GM19324 (cell line): ENCODE data around the gene CPNE9.

Experiments used
- ATAC-seq: cut with Tn5 transposase; IDR thresholded peaks from one replicate; pipeline ENCODE4 v1.9.1; 2021; ENCODE audit warnings: mild to moderate bottlenecking, moderate library complexity; ENCODE audit not compliant: unreplicated experiment, low FRiP score

Gene CPNE9

GRCh38 chr3:9713142-9713541 lies 9.5 kb downstream of the CPNE9 start:
- ATAC-seq, result no peak

DNA sequence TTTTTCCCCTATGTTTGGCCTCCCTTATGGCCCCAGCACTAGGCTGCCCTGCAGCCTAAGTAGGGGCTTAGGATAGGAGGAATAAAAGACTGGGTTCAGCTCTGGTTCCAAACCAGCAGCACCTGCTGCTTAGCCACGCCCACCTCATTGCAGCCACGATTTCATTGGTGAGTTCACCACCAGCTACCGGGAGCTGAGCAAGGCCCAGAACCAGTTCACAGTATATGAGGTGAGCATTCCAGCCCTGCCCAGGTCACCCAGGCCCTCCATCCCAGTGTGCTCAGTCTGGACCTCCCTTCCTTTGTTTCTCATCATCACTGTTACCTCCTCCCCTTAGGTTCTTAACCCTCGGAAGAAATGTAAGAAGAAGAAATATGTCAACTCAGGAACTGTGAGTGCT lies 11.5 kb downstream of the CPNE9 start:
- ATAC-seq, result no peak

DNA sequence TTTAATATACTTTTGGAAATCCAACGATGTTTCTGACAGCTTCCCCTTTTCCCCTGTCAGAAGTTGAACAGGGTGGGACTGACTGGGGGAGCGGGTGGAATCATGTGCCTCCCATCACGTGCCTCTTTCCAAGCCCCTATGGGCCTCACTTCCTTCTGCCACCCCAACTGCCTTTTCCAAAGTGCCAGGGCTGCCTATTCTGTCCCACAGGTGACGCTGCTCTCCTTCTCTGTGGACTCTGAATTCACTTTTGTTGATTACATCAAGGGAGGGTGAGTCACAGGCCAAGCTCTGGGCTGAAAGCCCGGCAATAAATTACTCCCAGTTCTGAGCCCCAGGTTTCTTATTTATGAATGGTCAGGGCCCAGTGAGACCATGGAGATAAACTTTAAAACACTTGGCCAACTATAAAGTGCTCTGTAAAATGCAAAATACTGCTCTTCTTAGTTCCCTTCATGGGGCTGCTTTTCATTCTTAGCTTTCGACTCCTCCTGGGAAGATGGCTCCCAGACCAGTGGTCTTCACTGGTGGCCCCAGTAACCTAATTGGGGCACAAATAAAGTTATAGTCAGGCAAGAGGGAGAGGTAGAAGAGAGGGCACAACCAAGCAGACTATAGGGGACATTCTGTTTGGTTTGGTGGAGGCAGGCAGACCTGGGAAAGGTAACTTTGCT lies 12.3 kb downstream of the CPNE9 start:
- no peak for ATAC-seq

- ATAC-seq, result no peak
Measured at GRCh38 chr3:9716801-9717555, 13.3 kb downstream of the CPNE9 start.

DNA sequence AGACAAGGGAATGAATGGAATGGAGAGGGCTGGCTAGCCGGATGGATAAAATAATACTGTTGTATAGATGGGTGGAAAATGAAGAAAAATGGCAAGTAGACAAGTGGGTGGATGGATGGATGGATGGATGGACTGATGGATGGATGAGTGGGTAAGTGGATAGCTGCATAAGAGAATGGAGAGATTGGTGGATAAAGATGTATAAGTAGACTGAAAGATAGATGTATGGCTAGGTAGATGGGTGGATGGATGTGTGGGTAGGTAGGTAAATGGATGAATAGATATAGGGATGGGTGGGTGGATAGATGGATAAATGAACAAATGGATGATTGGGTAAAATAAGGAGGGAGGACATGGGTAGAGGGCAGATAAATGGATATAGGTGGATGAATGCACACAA lies 13.9 kb downstream of the CPNE9 start:
- no peak for ATAC-seq

GRCh38 chr3:9718118-9718517 lies 14.5 kb downstream of the CPNE9 start:
- no peak for ATAC-seq

GRCh38 chr3:9721015-9721699 lies 17.5 kb downstream of the CPNE9 start:
- no peak for ATAC-seq

DNA sequence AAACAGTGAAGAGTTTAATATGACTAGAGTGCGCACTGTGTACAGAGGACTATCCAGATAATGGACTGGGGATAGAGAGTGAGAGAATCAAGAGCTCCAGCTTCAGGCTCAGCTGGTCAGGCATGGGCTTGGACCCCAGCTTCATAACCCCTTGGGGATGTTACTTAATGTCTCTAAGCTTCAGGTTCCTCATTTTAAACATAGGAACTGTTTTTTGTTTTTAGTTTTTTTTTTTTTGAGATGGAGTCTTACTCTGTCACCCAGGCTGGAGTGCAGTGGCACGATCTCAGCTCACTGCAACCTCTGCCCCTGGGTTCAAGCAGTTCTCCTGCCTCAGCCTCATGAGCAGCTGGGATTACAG lies 18.0 kb downstream of the CPNE9 start:
- no peak for ATAC-seq

DNA sequence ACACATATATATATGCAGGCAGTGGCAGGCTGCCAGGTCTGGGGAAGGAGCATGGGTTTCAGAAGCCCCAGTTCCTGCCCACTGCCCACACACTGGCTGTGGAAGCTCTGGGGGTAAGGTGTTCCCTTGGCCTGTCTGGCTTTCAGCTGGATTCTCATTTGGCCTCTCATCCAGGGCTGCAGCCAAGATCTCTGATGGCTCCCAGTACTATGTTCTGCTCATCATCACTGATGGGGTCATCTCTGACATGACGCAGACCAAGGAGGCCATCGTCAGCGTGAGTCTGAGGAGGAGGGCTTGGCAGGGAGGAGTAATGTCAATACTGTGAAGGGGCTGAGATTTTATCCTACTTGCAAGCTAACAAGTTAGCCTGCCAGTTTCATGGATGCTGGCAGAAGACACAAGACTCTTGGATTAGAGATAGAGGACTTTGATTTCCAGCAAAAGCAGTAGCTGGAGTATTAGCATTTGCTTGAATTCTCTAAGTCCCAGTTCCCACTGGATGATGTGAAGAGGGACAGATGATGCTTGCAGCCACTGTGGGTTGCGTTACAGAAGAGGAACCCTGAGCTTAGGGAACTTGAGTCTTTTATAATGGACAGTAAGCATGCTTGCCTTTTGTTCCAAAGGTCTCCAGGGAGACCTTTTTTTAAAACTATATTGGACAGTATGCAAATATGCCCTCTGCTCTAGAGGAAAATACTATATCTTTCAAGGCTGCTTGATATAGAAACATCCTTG lies 22.3 kb downstream of the CPNE9 start:
- ATAC-seq, result no peak

- ATAC-seq, result no peak
Measured at GRCh38 chr3:9727041-9727595, 23.5 kb downstream of the CPNE9 start.

- ATAC-seq, result no peak
Measured at GRCh38 chr3:9727743-9728142, 24.1 kb downstream of the CPNE9 start.

DNA sequence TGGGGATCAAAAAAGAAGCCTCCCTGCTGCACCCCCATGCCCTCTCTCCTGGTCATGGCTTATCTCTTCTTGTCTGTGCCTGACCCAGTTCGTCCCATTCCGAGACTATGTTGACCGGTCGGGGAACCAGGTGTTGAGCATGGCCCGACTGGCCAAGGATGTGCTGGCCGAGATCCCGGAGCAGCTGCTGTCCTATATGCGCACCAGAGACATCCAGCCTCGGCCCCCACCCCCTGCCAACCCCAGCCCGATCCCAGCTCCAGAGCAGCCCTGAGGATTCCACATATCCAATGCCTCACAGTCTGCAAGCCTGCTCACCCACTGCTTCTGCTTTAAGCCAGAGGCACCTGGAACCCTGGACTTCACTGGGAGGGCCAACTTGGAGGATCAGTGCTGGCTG lies 25.8 kb downstream of the CPNE9 start:
- no peak for ATAC-seq

DNA sequence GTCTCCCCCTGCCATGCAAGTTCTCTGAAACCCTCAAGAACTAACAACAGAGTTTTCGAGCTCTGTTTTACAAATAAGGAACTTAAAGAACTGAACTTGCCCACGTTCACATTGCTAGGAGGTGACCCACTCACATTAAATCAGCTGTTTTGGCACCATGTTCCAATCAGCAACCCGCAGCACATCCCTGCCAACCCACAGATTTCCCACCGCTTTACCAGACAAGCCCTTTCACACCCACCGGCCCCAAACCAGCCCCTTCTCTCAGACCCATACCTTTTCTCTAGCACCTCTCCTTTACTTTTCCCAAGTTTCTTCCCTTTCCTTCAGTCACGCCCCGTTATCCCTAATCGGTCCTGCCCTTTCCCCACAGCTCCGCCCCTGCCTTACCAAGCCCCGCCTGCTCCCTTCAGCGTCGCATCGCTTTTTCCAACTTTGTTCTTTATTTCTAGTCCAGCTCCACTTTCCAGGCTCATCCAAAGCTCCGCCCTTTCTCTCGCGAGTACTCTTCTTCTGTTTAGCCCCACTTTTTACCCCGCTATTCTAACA lies 27.1 kb downstream of the CPNE9 start:
- ATAC-seq, result peak; percentile 45

- peak; percentile 89 for ATAC-seq
Measured at GRCh38 chr3:9731206-9732079, 27.8 kb downstream of the CPNE9 start, which contains the start of gene BRPF1. TSS of gene BRPF1 (plus strand) at chr3:9731735. CDS start at chr3:9734141, 2,406 bp downstream.

DNA sequence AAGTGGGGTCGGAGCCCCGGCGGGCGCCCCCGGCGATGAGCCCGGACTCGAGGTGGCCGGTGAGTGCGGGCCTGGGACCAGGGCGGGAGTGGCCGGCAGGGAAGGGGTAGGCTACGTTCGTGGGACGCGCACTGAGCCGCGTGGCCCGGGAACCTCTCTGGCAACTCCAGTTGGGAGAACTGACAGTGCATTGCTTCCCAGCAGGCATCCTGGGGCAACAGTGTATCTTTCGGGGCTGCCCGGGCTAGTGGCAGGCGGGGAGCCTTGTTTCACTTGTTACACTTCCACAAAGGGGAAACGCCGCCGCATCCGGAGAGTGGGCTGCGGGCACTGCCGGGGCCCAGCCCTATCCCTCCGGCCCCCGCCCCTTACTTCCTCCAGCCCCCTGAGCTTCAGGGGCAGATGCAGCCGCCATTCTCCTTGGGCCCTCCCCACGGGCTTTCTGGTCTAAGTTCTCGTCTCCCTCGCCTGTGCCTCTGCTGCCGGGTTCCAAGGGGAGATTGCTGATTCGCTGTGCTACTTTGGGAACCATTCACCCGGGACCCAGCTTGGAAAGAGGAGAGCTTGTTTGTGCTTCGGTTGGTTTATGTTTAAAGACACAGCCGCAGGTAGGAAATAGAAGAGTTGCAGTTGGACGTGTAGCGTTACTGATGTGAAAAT lies 28.6 kb downstream of the CPNE9 start:
- peak; percentile 15 for ATAC-seq

DNA sequence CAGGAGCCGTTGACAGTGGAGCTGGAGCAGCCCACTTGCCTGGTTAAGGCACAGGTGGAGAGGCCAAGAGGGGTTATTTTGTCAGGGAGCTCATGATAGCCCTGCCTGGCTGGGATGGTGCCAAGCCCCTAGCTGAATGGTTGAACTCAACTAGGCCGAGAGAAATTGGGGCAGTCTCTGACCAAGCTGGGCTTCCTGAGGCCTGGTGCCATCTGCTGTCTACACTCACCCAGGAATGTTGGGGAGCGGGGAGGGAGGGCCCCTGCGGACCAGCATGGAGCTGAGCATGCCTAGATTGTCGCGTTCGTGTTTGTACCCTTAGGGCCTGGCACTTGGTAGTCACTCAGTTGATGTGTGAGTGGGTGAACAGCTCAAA lies 29.1 kb downstream of the CPNE9 start:
- ATAC-seq, result no peak

- no peak for ATAC-seq
Measured at GRCh38 chr3:9736831-9737230, 33.2 kb downstream of the CPNE9 start.

GRCh38 chr3:9739181-9739580 lies 35.5 kb downstream of the CPNE9 start:
- ATAC-seq, result no peak

DNA sequence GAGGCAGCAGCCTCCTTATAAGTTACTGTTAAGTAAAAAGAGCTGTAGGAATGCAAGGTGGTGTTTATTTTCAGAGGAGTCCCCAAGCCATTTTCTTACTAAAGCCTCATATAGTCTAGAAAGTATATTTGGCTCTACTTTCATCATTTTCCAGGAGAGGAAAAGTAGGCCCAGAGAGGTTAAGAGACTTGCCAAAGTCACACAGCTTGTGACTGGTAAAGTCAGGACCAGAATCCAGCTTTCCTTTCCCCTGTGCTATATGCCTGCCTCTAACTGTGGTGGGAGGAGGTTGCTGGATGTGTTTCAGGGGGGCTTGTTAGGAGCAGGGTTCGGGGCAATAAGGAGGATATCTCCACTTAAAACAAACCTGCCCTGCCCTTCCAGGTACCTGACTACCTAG lies 38.9 kb downstream of the CPNE9 start:
- ATAC-seq, result no peak
